GM12878 (cell line): ENCODE results near the gene MCTP2. TPM values are rescaled to one million over a fixed set of nuclear protein-coding genes. Genes with fewer than 3 reads are reported as not detected.

Source experiments
- ATAC-seq: fragments of 200-7000 bp; cut with Tn5 transposase; 3 replicates; pipeline ENCODE4 v1.9.1; 2020; ENCODE audit warnings: mild to moderate bottlenecking, moderate library complexity
- BruUV-seq: library from RNA; stranded (reverse); fragments of 400-500 nt; replicated peaks from 2 replicates; lab custom pipeline; 2021; lab: Mats Ljungman, UMichigan
- CTCF ChIA-PET: fragments of 300-600 bp; sonication (Branson Sonifier 250); formaldehyde crosslinking; extraction: SDS; loops from one replicate; lab custom pipeline; 2021; ENCODE audit warnings: inconsistent platforms; lab: Yijun Ruan, JAX
- POLR2A ChIA-PET: fragments of 350-600 bp; formaldehyde crosslinking; extraction: SDS; loops from one replicate; lab custom pipeline; 2021; ENCODE audit warnings: inconsistent platforms; lab: Charles Lee
- RAD21 ChIA-PET: fragments of 300-600 bp; sonication (Branson Sonifier 250); formaldehyde crosslinking; loops from one replicate; lab custom pipeline; 2023; ENCODE audit warnings: antibody characterized with exemption; ENCODE audit not compliant: unreplicated experiment; lab: Charles Lee
- SMC1A ChIA-PET: fragments of 300-600 bp; sonication (Branson Sonifier 250); formaldehyde crosslinking; loops from one replicate; lab custom pipeline; 2023; ENCODE audit not compliant: unreplicated experiment, uncharacterized antibody; lab: Charles Lee
- DNase-seq: peaks from one replicate; pipeline ENCODE4 v3.0.0-alpha.2; 2011; ENCODE audit warnings: low read depth, low spot score
- FAIRE-seq: peaks from 3 replicates; lab custom pipeline; 2011; peaks lifted over from hg19 to GRCh38; lab: Jason Lieb, UNC
- H2AFZ ChIP-seq: 2 replicates; pipeline ENCODE4 v1.6.0; 2011; ENCODE audit warnings: low read depth, low read length, control low read depth; ENCODE audit not compliant: control insufficient read depth
- H3K27ac ChIP-seq: 2 replicates; pipeline ENCODE4 v1.5.1; 2011; ENCODE audit warnings: control low read depth; ENCODE audit not compliant: control insufficient read depth, insufficient read depth
- H3K27me3 ChIP-seq, 2 experiments: replicated peaks in 1 of 2; 2 replicates each; pipeline versions ENCODE4 v1.6.0 to v1.6.1; 2011; ENCODE audit warnings: low read length in 1 of 2; ENCODE audit not compliant: control insufficient read depth in 2 of 2, insufficient read depth in 2 of 2
- H3K36me3 ChIP-seq, 2 experiments: 2 replicates each; pipeline ENCODE4 v1.5.1; 2011; ENCODE audit warnings: low read length in 1 of 2; ENCODE audit not compliant: control insufficient read depth in 2 of 2, insufficient read depth in 2 of 2
- H3K4me1 ChIP-seq: 2 replicates; pipeline ENCODE4 v1.6.1; 2011; ENCODE audit warnings: mild to moderate bottlenecking, low read length, moderate library complexity, mixed read lengths; ENCODE audit not compliant: control insufficient read depth, insufficient read depth
- H3K4me2 ChIP-seq: 2 replicates; pipeline ENCODE4 v1.6.0; 2011; ENCODE audit warnings: control low read depth; ENCODE audit not compliant: control insufficient read depth, insufficient read depth
- H3K4me3 ChIP-seq: fragments of 200-600 bp; sonication (generic); 2 replicates; pipeline ENCODE4 v1.5.1; 2016
- H3K79me2 ChIP-seq: 2 replicates; pipeline ENCODE4 v1.6.0; 2011; ENCODE audit warnings: low read length; ENCODE audit not compliant: control insufficient read depth, insufficient read depth
- H3K9ac ChIP-seq: 2 replicates; pipeline ENCODE4 v1.8.0; 2011; ENCODE audit warnings: low read length, control low read depth, mixed read lengths; ENCODE audit not compliant: control insufficient read depth, insufficient read depth
- H3K9me3 ChIP-seq: replicated peaks from 3 replicates; pipeline ENCODE4 v1.5.1; 2011; ENCODE audit warnings: mild to moderate bottlenecking, low read length; ENCODE audit not compliant: control insufficient read depth, insufficient read depth
- H4K20me1 ChIP-seq: 2 replicates; pipeline ENCODE4 v1.6.0; 2011; ENCODE audit not compliant: control insufficient read depth, insufficient read depth
- CTCF ChIP-seq, 3 experiments: IDR thresholded peaks in 2 of 3; conservative IDR thresholded peaks in 1 of 3; 2 replicates each; pipeline ENCODE4 v1.5.1; 2011; ENCODE audit warnings: low read depth in 3 of 3, low read length in 3 of 3, mild to moderate bottlenecking in 3 of 3, control low read depth in 2 of 3, moderate library complexity in 2 of 3, inconsistent platforms in 1 of 3, mixed read lengths in 1 of 3; ENCODE audit not compliant: control insufficient read depth in 2 of 3, insufficient read depth in 1 of 3; ENCODE audit errors: extremely low read depth in 1 of 3
- DPF2 ChIP-seq: fragments of 450-650 bp; IDR thresholded peaks from 2 replicates; pipeline ENCODE4 v1.6.1; 2017; ENCODE audit warnings: mild to moderate bottlenecking
- FOS ChIP-seq: IDR thresholded peaks from 3 replicates; pipeline ENCODE4 v1.6.1; 2011; ENCODE audit warnings: borderline replicate concordance; ENCODE audit not compliant: insufficient read length; ENCODE audit errors: extremely low read depth
- GATAD2B ChIP-seq: fragments of 450-650 bp; conservative IDR thresholded peaks from 2 replicates; pipeline ENCODE4 v1.6.1; 2017; ENCODE audit warnings: low read depth, mild to moderate bottlenecking, moderate library complexity
- HDGF ChIP-seq: fragments of 450-650 bp; IDR thresholded peaks from 2 replicates; pipeline ENCODE4 v1.6.1; 2016; ENCODE audit warnings: antibody characterized with exemption
- IKZF1 ChIP-seq: fragments of 450-650 bp; conservative IDR thresholded peaks from 2 replicates; pipeline ENCODE4 v1.6.1; 2017; ENCODE audit warnings: antibody characterized with exemption, mild to moderate bottlenecking
- IKZF2 ChIP-seq, 2 experiments: fragments of 450-650 bp; IDR thresholded peaks; 2 replicates each; pipeline ENCODE4 v1.6.1; 2017; ENCODE audit warnings: mild to moderate bottlenecking in 2 of 2, moderate library complexity in 2 of 2
- IRF4 ChIP-seq: IDR thresholded peaks from 2 replicates; pipeline ENCODE4 v1.6.1; 2011; ENCODE audit warnings: low read depth, low read length
- KDM1A ChIP-seq: fragments of 200-600 bp; sonication (generic); IDR thresholded peaks from 2 replicates; pipeline ENCODE4 v1.6.1; 2016; ENCODE audit warnings: borderline replicate concordance
- MLLT1 ChIP-seq: fragments of 450-650 bp; IDR thresholded peaks from 2 replicates; pipeline ENCODE4 v1.6.1; 2016; ENCODE audit warnings: mild to moderate bottlenecking
- MTA2 ChIP-seq: fragments of 450-650 bp; IDR thresholded peaks from 2 replicates; pipeline ENCODE4 v1.6.1; 2016; ENCODE audit warnings: low read depth, mild to moderate bottlenecking, moderate library complexity
- NBN ChIP-seq: fragments of 450-650 bp; IDR thresholded peaks from 2 replicates; pipeline ENCODE4 v1.6.1; 2016
- RELB ChIP-seq: fragments of 450-650 bp; IDR thresholded peaks from 2 replicates; pipeline ENCODE4 v1.6.1; 2017; ENCODE audit warnings: low read depth, mild to moderate bottlenecking, moderate library complexity
- SKIL ChIP-seq: fragments of 450-650 bp; IDR thresholded peaks from 2 replicates; pipeline ENCODE4 v1.6.1; 2017; ENCODE audit warnings: mild to moderate bottlenecking, low read depth, inconsistent platforms; ENCODE audit not compliant: poor library complexity, severe bottlenecking
- SPI1 ChIP-seq: IDR thresholded peaks from 2 replicates; pipeline ENCODE4 v1.6.1; 2011; ENCODE audit warnings: low read depth, mild to moderate bottlenecking, low read length, moderate library complexity, borderline replicate concordance; ENCODE audit not compliant: insufficient read depth
- WRNIP1 ChIP-seq: IDR thresholded peaks from 2 replicates; pipeline ENCODE4 v1.6.1; 2011; ENCODE audit warnings: low read depth, low read length, improper control_type of control experiment, borderline replicate concordance
- YBX1 ChIP-seq: fragments of 450-650 bp; IDR thresholded peaks from 2 replicates; pipeline ENCODE4 v1.6.1; 2016; ENCODE audit warnings: antibody characterized with exemption
- WGBS: methylation state at CpG from one replicate; pipeline ENCODE4 v1.1.6; 2016; ENCODE audit warnings: low lambda C conversion rate; ENCODE audit not compliant: insufficient replicate concordance, insufficient coverage; ENCODE audit errors: missing lambda C conversion rate; 5-methylcytosine and 5-hydroxymethylcytosine counted together
- in situ Hi-C: fragments of 300-500 bp; cut with MboI; formaldehyde crosslinking; loops from 9 replicates; pipeline ENCODE4 v1.14.3; 2018; ENCODE audit warnings: mixed read lengths
- intact Hi-C: fragments of 100-400 bp; cut with micrococcal nuclease; formaldehyde crosslinking; loops from one replicate; pipeline ENCODE4 v1.14.2; 2022; ENCODE audit not compliant: unreplicated experiment
- polyA plus RNA-seq, 11 experiments: library from polyadenylated mRNA; depleted of rRNA in 4 of 11; unstranded in 6 of 11; stranded (reverse) in 5 of 11; fragments of >200 nt; fragmentation: Nextera tagmentation in 4 of 11; fragmentation: Illumina TruSeq in 1 of 11; extraction: Ambion mirVana in 4 of 11; extraction: Trizol in 1 of 11; gene quantifications; 1 replicate in 1 of 11; 2 replicates in 10 of 11; pipeline versions ENCODE4 v1.2.1 to v1.2.3, GENCODE V29; 2011 to 2016; ENCODE audit warnings: inconsistent platforms in 2 of 11, missing spikeins in 2 of 11, low read depth in 1 of 11
- total RNA-seq, 4 experiments: library from RNA; depleted of rRNA in 3 of 4; stranded (reverse); fragments of >200 nt in 3 of 4; fragmentation: Illumina TruSeq in 1 of 4; extraction: Trizol in 1 of 4; gene quantifications; 2 replicates each; pipeline versions ENCODE4 v1.2.1 to v1.2.3, GENCODE V29; 2013 to 2021

MCTP2 gene
- total and polyA plus RNA-seq, 10 of the 15 experiments (the other 5 are each of a cell fraction or from before 2014, with no cell fraction given) = 0.24 to 48.5 (median 0.88) TPM

GRCh38 chr15:94238539-94239118 lies 7.3 kb downstream of the MCTP2 start:
- Histone ChIP-seq H2AFZ (no peak overlapping the region), H3K4me2 (no peak overlapping the region), H3K27ac (no peak overlapping the region), H4K20me1 (no peaks in the 10 kb centered on the region), H3K36me3 (no peaks in the 10 kb centered on the region), H3K9me3 (no peaks in the 10 kb centered on the region), H3K79me2 (no peaks in the 10 kb centered on the region; the same call in 1 of the 2 replicates), H3K9ac (no peak overlapping the region), H3K4me3 (no peak overlapping the region), H3K27me3 (no peaks in the 10 kb centered on the region), H3K4me1 (0 out of 2 replicates have a peak, but pooled peaks cover 5% of the 10 kb centered on the region)
- WGBS = 0% methylated on average over 3 of the region's 4 CpGs
- intact Hi-C loops (no loop called here), in situ Hi-C loops (no loop called here)
- FAIRE-seq (no peak), ATAC-seq (peak; percentile 85), DNase-seq (no peak)
- ChIA-PET CTCF (interaction anchor here (0.7 to 3.7 kb wide), 9 partner anchors 8 to 85 kb away, joined by 3 to 14 read pairs (median 5); no protein-coding TSS in a partner anchor), POLR2A (interaction anchor here (0.6 to 3.1 kb wide), 8 partner anchors 9 to 832 kb away, joined by 3 to 22 read pairs (median 5); partner anchors contain the start of gene MCTP2), SMC1A (interaction anchor here (0.8 to 5.7 kb wide), 21 partner anchors 7 to 88 kb away, joined by 3 to 82 read pairs (median 5); partner anchors contain the start of gene MCTP2), RAD21 (interaction anchor here (0.8 to 4.4 kb wide), 11 partner anchors 9 to 87 kb away, joined by 3 to 53 read pairs (median 4); partner anchors contain the start of gene MCTP2)
- BruUV-seq = no TSS peak
- TF ChIP-seq CTCF (IDR thresholded peaks at IDR 0.05 in 2 of 3, conservative IDR thresholded peaks at IDR 0.05 in 1 of 3; ENCODE audit: control insufficient read depth in 2 of 3, extremely low read depth in 1 of 3, insufficient read depth in 1 of 3, low read depth in 3 of 3, low read length in 3 of 3) (no peak), HDGF (0 out of 2 replicates have a peak, but pooled peaks have one; percentile 54), MLLT1 (0 out of 2 replicates have a peak, but pooled peaks have one; percentile 28), DPF2 (peak; percentile 69), FOS (no peak), IKZF1 (peak; percentile 95), GATAD2B (peak; percentile 76; the same call in 1 of the 2 replicates), RELB (peak; percentile 80), IRF4 (peak; percentile 33; the same call in 1 of the 2 replicates), NBN (peak; percentile 60; the same call in 1 of the 2 replicates), WRNIP1 (no peak), MTA2 (peak; percentile 83), SKIL (no peak), SPI1 (peak; percentile 83), KDM1A (no peak), IKZF2 (IDR thresholded peaks at IDR 0.05) (peak; percentile 91 to 96), YBX1 (0 out of 2 replicates have a peak, but pooled peaks have one; percentile 57)
